Measurements from ENCODE around the gene ZNF140.

ZNF140 gene

GRCh38 chr12:133061954-133062353 lies 18.8 kb upstream of the ZNF140 start:
- no peak for DNase-seq (ENCODE audit: low read depth)
- TF ChIP-seq, protein P1, sequence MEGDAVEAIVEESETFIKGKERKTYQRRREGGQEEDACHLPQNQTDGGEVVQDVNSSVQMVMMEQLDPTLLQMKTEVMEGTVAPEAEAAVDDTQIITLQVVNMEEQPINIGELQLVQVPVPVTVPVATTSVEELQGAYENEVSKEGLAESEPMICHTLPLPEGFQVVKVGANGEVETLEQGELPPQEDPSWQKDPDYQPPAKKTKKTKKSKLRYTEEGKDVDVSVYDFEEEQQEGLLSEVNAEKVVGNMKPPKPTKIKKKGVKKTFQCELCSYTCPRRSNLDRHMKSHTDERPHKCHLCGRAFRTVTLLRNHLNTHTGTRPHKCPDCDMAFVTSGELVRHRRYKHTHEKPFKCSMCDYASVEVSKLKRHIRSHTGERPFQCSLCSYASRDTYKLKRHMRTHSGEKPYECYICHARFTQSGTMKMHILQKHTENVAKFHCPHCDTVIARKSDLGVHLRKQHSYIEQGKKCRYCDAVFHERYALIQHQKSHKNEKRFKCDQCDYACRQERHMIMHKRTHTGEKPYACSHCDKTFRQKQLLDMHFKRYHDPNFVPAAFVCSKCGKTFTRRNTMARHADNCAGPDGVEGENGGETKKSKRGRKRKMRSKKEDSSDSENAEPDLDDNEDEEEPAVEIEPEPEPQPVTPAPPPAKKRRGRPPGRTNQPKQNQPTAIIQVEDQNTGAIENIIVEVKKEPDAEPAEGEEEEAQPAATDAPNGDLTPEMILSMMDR (conservative IDR thresholded peaks at IDR 0.05; ENCODE audit: low read length): no peak

GRCh38 chr12:133063556-133063955 lies 17.2 kb upstream of the ZNF140 start:
- TF ChIP-seq, protein P1 (conservative IDR thresholded peaks at IDR 0.05; ENCODE audit: low read length): no peak
- no peak for DNase-seq (ENCODE audit: low read depth)
- H3K4me3 ChIP-seq (ENCODE audit: low read length): no peak overlapping the region

More at GRCh38 chr12:133061954-133062353, 18.8 kb upstream of the ZNF140 start:
- H3K4me3 ChIP-seq (ENCODE audit: low read length): no peak overlapping the region

GRCh38 chr12:133073836-133074235 lies 6.9 kb upstream of the ZNF140 start:
- no peak overlapping the region for H3K4me3 ChIP-seq (ENCODE audit: low read length)
- DNase-seq (ENCODE audit: low read depth): no peak
- TF ChIP-seq, protein P1 (conservative IDR thresholded peaks at IDR 0.05; ENCODE audit: low read length): no peak

- H3K4me3 ChIP-seq (ENCODE audit: low read length): peak overlapping the region; percentile 93
- TF ChIP-seq, protein P1 (conservative IDR thresholded peaks at IDR 0.05; ENCODE audit: low read length): no peak
- peak; percentile 99 for DNase-seq (ENCODE audit: low read depth)
Measured at GRCh38 chr12:133080026-133080367, 726 bp upstream of the ZNF140 start.

- TF ChIP-seq, protein P1 (conservative IDR thresholded peaks at IDR 0.05; ENCODE audit: low read length): no peak
- peak overlapping the region; percentile 93 for H3K4me3 ChIP-seq (ENCODE audit: low read length)
- no peak for DNase-seq (ENCODE audit: low read depth)
Measured at GRCh38 chr12:133081159-133081780, 547 bp downstream of the ZNF140 start.

DNA sequence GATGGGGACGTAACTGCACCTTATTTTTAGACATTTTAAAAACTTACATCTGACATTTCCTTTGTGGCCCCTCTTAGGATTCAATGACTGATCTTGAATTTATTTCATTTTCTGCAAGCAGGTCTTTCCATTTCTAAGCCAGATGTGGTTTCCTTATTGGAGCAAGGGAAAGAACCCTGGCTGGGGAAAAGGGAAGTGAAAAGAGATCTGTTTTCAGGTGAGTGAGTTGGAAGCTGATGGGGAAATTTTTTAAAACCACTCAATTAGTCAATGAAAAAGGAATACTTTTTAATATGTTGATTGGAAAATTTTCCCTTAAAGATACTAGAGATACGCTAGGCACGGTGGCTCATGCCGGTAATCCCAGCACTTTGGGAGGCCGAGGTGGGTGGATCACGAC lies 2.6 kb downstream of the ZNF140 start:
- no peak for DNase-seq (ENCODE audit: low read depth)
- TF ChIP-seq, protein P1 (conservative IDR thresholded peaks at IDR 0.05; ENCODE audit: low read length): no peak
- H3K4me3 ChIP-seq (ENCODE audit: low read length): no peak overlapping the region

GRCh38 chr12:133105620-133106019 lies 24.9 kb downstream of the ZNF140 start:
- TF ChIP-seq, protein P1 (conservative IDR thresholded peaks at IDR 0.05; ENCODE audit: low read length): no peak
- H3K4me3 ChIP-seq (ENCODE audit: low read length): no peak overlapping the region
- no peak for DNase-seq (ENCODE audit: low read depth)
